IPS DF 19.7 (cell line): Measurements from ENCODE around the gene DNAH2.

Experiments used
- DNase-seq: peaks from one replicate; pipeline ENCODE4 v3.0.0-alpha.2; 2013; ENCODE audit warnings: low read depth, low spot score

Gene DNAH2

DNA sequence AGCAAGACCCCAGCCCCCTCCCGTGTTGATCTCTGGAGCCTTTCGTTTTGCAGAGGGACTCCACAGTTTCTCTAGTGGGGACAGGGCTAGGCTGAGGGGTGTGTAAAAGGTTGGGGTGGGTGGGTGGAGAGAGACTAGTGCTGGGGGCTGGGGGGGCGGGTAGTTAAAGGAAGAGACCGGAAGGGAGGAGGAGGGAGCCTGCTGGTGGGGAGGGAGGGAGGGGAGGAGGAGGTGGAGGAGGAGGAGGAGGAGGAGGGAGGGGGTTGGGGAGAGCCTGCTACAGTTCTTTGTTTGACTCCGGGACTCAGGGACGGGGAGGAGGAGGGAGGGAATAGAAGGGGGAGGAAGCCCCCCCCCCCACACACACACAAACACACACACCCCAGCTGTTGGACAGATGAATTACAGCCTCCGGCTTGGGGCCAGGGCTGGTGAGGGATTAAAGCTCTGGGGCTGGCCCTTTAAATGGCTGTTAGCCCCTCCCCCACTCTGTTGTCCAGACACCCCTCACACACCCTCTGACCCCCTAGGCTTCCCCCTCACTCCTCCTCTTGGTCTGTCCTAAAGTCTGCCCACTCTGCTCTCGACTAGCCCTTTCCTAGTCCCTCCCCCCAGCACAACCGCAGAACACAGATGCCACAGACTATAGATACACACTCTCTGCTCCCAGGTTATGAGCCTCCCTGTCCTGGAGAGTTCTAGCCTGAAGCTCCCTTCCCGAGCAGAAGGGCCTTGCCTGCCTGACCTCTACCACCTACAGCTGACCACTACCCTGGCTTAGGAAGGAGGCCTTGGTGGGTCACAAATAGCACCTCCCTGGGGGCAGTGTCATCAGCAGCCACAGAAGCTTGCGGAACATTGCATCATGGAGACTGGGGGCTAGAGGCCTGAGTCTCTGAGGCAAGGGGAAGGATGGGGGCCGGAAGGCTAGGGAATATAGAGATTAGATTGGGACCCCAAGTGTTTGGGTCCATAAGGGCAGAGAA, 120.8 kb downstream of the DNAH2 start:
- DNase-seq, result no peak

DNA sequence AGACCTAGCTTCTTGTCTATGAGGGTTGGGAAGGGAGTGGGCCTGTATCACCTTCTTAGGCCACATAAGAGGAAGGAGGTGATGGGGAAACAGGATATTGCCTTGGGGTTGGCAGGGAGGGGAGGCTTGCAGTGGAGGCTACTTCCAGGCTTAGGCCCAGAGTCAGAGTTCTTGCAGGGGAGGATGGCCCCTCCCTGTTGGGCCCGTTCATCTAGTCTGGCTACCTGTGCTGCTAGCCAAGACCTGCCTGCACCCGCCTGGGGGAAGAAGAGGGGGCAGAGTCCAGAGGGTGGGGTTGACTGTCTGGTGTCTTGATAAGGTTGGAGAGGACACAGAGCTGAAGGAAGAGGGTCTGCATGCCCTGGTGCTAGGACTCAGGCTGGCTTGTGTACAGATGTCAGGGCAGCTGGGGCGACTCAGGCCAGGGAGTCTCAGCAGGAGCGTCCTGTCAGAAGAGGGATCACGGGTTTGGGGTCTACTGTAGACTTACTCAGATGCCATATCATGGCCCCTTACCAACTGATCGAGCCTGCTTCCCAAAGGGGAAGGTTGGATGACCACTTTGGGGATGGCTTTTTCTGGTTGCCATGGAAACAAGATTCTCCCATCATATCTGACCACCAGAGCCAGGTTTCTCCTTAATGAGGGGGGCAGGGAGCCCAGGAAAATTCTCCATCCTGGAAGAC, 121.8 kb downstream of the DNAH2 start:
- no peak for DNase-seq

DNA sequence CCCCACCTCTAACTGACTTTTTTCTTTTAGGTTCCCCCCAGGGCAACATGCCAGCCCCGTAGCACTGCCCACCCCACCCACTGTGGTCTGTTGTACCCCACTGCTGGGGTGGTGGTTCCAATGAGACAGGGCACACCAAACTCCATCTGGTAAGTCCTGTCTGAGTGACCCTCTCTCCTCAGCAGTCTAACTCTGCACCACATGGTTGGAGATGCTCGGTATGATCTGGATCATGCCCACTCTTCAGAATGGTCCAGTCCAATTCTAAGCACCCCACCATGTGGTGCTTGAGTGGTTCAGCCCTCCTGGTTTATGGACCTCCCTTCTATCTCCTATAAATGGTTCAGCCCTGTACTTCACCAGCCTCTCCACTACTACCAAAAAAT, 122.3 kb downstream of the DNAH2 start:
- DNase-seq, result no peak

DNA sequence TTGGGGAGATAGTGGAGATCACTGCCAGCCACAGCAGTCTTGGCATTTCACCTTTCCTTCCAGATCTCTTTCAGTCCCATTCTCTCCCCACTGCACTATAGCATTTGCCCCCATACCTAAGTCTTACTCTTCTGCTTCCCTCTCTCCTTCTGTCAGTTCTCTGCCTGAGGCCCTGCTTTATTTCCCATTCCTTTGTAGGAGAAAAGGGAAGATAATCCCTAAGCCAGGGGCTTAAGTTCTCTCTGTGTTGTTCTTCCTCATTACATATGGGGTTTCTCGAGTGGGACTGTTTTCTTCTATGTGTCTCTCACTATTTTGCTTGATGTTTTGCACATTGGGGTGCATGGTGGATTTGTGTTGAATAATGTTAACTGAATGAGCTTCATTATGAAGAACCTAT, 122.9 kb downstream of the DNAH2 start:
- no peak for DNase-seq

DNA sequence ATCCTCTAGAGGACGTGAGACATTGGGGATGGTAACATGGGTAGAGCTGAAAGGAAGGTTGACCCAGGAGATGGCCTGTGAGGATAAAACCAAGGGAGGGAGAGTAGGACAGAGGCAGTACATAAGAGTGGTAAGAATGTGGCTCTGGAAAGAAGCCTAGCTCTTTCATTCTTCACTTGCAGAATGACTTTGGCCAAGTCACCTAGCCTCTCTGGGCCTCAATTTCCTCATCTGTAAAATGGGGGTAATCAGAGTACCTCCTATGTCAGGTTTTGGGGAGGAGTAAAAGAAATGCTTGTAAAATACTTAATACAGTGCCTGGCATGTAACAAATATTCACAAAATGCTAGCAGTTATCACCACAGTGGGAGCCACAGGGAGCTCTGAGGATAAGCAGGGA, 123.3 kb downstream of the DNAH2 start:
- DNase-seq, result no peak

DNA sequence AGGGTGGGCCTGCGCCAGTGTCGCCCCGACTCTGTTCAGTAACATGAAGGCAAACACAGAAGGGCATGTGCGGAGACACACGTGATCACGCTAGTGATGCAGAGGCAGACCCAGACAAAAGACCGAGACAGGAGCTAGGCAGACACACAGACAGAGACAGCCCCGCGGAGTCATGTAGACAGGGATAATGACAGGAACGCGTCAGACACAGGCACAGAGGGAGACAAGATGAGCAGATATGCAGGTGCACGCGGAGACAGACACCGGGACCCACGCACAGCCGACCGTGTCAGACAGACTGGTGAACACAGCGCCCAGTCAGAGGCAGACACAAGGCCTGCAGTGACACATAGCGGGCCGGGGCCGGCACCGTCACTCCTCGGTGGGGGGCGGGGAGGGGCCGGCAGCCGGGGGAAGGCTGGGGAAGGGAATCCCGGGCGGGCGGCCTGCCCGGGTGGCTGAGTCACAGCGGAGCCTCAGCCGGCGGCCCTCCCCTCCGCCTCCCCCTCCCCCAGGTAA, 123.9 kb downstream of the DNAH2 start:
- no peak for DNase-seq

DNA sequence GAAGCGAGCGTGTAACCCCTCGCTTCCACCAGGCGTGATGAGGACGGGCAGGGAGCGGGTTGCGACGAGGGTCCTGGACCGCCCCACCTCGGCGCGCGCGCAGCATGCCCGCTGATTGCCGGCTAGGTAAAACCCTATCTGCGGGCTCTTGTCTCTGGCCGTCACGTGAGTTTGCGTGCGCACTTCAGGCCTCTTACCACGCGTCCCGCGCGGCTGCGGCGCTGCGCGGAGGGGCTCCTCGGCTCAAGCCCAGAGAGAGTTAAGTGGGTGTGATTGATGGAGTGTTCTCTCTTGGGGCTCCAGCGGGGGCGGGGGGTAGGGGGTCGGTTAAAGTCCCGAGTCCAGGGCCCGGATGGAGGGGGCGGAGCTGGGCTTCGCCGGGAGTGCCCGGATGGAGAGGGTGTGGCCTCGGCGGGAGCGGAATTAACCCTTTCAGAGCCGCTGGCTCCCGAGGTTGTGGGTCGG, 124.4 kb downstream of the DNAH2 start:
- no peak for DNase-seq

DNA sequence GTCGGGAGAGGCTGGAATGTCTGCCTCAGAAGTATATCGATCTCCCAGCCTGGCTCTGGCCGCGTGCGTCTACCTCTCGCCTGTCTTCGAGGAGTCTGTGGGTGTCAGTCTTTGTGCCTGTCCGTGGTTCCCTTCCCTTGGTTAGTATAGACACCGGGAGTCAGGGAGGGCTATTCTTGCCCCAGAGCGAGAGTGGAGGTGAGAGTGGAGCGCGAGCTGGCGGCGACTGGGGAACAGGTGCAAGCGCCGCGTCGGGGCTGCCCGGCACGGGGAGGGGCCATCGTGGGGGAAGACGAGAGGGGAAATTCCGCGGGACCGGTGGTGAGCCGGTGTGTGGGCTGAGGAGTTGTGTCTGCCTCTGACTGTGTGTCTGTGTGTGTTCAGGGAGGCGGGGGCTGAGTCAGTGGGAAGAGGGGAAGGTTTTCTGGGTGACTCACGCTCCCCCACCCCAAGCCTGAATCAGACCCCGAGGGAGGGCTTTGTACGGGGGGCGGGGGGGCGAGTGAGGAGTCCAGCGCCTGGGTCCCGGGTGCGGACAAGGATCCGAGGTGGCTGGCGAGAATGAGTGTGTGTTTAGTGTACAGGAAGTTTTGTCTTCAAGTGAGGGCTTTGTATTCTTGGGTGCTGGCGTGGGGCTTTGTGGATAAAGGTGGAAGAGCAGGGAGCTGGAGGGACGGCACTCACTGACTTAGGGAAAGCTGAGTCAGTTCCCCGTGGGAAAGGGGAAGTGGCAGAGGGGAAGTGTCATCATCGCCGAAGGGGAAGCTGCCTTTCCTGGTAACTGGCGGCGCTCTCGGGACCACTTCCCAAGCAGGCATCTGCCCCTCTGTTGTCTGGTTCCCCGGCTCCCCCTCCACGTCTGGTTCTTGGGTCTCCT, 125.1 kb downstream of the DNAH2 start:
- no peak for DNase-seq

DNA sequence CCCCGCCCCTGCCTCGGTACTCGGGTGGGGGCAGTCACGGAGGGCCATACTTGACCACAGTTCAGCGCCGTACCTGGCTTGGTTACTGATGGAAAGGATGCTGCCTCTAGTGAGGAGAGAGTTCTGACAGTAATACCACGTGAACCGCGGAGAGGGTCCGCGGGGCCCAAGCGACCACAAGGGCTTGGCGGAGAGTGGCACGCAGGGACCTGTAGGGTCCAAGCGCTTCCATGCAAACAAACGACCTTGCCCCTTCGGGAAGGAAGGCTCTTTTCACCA, 125.7 kb downstream of the DNAH2 start:
- no peak for DNase-seq

DNA sequence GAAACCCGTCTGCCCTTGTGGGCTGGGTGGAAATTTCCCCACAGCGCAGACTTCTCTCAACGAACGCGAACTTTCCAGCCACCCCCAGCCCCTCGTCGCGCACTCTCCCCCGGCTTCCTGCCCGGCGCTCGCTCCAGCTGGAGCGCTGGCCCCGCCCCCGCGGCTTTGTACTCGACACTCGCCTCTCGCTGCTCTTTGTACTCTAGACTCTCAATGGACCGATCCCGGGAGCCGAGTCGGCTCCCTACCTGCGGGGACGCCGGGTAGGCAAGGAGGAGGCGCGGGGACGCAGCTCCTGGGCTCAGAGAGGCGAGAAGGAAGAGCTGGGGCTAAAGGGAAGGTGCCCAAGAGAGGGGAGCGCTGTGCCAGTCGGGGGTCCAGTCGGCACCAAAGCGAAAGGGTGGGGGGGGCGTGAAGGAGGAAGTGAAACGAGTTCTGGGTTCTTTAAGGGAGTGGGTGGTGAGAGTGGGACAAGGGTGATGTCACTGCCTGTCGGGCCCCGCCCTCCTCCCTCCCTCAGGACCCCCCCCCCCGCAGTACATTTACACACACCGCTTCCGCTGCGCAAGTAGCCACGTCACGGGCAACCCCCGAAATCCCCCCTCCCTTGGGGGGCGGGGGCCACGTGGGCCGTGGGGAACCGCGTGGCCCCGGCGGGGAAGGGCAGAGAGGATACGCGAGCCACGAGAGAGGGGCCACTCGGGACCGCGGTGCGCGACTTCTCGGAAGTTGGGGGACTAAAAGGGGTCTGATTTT, 126.2 kb downstream of the DNAH2 start:
- DNase-seq, result no peak

DNA sequence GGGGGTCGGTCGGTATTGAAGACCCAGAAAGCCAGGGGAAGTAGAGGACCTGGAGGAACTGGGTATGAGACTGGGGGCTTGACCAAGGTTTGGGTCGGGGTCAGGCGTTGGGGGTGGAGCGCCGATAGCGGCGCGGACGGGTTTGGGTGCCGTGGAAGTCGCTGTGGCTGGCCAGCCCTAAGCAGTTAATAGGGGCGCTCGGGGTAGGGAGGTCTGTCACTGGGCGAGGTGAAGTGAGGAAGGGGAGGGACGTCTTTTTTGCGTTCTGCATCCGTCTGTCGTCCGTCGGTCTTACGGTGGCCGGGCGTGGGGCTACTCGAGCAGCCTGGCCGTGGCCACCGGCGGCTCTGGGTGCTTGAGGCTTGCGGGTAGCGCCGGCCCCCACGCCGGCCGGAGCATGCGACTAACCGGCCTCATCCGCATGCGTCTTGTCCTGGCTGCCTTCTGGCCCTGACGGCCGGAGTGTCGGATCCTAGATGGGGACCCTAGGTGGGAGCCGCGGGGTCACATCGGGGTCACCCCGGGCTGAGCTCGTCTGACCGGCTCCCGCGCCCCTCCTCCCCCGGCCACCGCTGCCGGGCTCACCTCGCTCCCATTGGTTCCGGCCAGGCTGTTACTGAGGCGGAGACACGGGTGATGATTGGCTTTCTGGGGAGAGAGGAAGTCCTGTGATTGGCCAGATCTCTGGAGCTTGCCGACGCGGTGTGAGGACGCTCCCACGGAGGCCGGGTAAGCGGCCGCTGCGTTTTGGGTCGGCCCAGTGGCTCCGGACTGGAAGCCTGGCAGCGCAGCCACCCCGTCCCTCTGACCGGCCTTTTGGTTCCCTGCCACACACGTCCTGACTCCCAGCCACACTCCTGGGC, 127.0 kb downstream of the DNAH2 start:
- DNase-seq, result peak; percentile 89

DNA sequence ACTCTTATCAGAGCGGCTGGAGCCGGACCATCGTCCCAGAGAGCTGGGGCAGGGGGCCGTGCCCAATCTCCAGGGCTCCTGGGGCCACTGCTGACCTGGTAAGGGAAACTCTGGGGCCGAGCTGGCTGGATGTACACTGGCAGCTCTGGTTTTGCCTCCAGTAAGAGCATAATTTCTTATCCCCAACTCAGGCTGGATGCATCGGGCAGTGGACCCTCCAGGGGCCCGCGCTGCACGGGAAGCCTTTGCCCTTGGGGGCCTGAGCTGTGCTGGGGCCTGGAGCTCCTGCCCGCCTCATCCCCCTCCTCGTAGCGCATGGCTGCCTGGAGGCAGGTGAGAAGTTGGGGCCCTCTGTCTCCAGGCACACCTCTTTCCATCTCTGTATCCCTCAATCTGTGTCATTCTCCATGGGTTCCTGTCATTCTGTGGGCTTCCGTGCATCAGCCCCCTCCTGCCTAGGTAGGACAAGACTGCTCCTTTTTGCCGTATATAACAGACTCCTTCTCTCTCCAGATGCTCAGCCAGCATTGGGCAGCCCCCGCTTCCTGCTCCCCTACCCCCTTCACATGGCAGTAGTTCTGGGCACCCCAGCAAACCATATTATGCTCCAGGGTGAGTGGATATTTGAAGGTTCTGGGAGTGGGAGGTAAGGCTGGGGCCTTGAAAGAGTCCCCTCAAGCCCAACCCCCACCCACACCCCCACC, 128.0 kb downstream of the DNAH2 start:
- DNase-seq, result no peak

DNA sequence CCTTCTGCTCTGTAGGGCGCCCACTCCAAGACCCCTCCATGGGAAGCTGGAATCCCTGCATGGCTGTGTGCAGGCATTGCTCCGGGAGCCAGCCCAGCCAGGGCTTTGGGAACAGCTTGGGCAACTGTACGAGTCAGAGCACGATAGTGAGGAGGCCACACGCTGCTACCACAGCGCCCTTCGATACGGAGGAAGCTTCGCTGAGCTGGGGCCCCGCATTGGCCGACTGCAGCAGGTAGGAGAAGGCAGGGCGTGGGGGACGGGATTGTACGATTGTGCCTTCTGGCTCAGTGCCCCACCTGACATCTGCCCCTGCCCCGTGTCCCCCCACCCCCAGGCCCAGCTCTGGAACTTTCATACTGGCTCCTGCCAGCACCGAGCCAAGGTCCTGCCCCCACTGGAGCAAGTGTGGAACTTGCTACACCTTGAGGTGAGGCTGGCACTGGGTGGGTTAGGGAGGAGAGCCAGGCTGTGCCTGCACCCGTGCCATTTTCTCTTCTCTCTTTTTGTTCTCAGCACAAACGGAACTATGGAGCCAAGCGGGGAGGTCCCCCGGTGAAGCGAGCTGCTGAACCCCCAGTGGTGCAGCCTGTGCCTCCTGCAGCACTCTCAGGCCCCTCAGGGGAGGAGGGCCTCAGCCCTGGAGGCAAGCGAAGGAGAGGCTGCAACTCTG, 128.7 kb downstream of the DNAH2 start:
- no peak for DNase-seq

DNA sequence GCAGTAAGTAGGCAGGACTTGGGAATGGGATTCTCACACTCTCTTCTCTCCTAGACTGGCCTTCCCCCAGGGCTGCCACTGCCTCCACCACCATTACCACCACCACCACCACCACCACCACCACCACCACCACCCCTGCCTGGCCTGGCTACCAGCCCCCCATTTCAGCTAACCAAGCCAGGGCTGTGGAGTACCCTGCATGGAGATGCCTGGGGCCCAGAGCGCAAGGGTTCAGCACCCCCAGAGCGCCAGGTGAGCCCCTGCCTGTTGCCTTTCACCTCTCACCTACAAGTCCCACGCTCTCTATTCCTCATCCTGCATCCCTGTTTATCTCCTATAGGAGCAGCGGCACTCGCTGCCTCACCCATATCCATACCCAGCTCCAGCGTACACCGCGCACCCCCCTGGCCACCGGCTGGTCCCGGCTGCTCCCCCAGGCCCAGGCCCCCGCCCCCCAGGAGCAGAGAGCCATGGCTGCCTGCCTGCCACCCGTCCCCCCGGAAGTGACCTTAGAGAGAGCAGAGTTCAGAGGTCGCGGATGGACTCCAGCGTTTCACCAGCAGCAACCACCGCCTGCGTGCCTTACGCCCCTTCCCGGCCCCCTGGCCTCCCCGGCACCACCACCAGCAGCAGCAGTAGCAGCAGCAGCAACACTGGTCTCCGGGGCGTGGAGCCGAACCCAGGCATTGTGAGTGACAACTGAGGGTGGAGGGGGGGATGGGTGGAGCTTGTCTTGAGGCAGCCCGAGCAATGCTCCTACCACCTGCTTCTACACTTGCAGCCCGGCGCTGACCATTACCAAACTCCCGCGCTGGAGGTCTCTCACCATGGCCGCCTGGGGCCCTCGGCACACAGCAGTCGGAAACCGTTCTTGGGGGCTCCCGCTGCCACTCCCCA, 129.5 kb downstream of the DNAH2 start:
- DNase-seq, result no peak

DNA sequence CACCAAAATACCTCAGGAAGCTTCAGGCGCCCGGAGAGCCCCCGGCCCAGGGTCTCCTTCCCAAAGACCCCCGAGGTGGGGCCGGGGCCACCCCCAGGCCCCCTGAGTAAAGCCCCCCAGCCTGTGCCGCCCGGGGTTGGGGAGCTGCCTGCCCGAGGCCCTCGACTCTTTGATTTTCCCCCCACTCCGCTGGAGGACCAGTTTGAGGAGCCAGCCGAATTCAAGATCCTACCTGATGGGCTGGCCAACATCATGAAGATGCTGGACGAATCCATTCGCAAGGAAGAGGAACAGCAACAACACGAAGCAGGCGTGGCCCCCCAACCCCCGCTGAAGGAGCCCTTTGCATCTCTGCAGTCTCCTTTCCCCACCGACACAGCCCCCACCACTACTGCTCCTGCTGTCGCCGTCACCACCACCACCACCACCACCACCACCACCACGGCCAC, 130.6 kb downstream of the DNAH2 start:
- no peak for DNase-seq

DNA sequence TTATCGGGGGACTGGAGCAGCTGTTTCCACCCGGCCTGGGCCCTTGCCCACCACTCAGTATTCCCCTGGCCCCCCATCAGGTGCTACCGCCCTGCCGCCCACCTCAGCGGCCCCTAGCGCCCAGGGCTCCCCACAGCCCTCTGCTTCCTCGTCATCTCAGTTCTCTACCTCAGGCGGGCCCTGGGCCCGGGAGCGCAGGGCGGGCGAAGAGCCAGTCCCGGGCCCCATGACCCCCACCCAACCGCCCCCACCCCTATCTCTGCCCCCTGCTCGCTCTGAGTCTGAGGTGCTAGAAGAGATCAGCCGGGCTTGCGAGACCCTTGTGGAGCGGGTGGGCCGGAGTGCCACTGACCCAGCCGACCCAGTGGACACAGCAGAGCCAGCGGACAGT, 131.2 kb downstream of the DNAH2 start:
- no peak for DNase-seq

DNA sequence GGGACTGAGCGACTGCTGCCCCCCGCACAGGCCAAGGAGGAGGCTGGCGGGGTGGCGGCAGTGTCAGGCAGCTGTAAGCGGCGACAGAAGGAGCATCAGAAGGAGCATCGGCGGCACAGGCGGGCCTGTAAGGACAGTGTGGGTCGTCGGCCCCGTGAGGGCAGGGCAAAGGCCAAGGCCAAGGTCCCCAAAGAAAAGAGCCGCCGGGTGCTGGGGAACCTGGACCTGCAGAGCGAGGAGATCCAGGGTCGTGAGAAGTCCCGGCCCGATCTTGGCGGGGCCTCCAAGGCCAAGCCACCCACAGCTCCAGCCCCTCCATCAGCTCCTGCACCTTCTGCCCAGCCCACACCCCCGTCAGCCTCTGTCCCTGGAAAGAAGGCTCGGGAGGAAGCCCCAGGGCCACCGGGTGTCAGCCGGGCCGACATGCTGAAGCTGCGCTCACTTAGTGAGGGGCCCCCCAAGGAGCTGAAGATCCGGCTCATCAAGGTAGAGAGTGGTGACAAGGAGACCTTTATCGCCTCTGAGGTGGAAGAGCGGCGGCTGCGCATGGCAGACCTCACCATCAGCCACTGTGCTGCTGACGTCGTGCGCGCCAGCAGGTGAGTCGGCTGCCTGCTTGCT, 131.7 kb downstream of the DNAH2 start:
- DNase-seq, result no peak
